ENCODE data around the gene STT3A. TPM values are rescaled to one million over a fixed set of nuclear protein-coding genes. Genes with fewer than 3 reads are reported as not detected.

STT3A gene
- total RNA-seq, 1 experiment from 2014 or later = 229 TPM

- CTCF ChIA-PET = no interaction called here
- Histone ChIP-seq H3K27me3 (ENCODE audit: control insufficient read depth, insufficient read depth, low read length) (no peaks in the 10 kb centered on the region), H3K36me3 (ENCODE audit: control insufficient read depth, insufficient read depth, low read length) (peaks cover 42% of the 10 kb centered on the region), H3K27ac (ENCODE audit: low read length) (no peak overlapping the region), H3K4me3 (ENCODE audit: low read depth in 2 of 2, low read length in 2 of 2) (no peak overlapping the region), H3K9me3 (ENCODE audit: control insufficient read depth, insufficient read depth, low read depth, low read length) (no peaks in the 10 kb centered on the region), H3K4me1 (ENCODE audit: control insufficient read depth, insufficient read depth, low read length) (no peaks in the 10 kb centered on the region)
- no peak for TF ChIP-seq POLR2AphosphoS5 (IDR thresholded peaks at IDR 0.05; ENCODE audit: low read depth, low read length)
- no peak for TF ChIP-seq CTCF (IDR thresholded peaks at IDR 0.05)
- TF ChIP-seq SIN3A (IDR thresholded peaks at IDR 0.05; ENCODE audit: borderline replicate concordance, insufficient read depth, low read depth, low read length) = no peak
- TF ChIP-seq TCF7L2 (IDR thresholded peaks at IDR 0.05; ENCODE audit: low read depth, low read length) = no peak
- TF ChIP-seq REST (IDR thresholded peaks at IDR 0.05; ENCODE audit: insufficient read depth in 1 of 2, low read depth in 2 of 2, low read length in 1 of 2) = no peak
- ATAC-seq (no peak), DNase-seq (ENCODE audit: low read depth, low spot score) (no peak)
- intact Hi-C loops (cut with micrococcal nuclease; ENCODE audit: unreplicated experiment) (no loop called here), in situ Hi-C loops (cut with HindIII; ENCODE audit: low pct_unique_long_range_greater_than_20kb, low sequenced_read_pairs) (no loop called here)
- BruUV-seq (replicated peaks) = no TSS peak
- POLR2A ChIA-PET = no interaction called here
Observed at GRCh38 chr11:125579811-125580210, 12.8 kb upstream of the STT3A start.

GRCh38 chr11:125583496-125583895 is 9.2 kb upstream of the STT3A start:
- in situ Hi-C loops (cut with HindIII; ENCODE audit: low pct_unique_long_range_greater_than_20kb, low sequenced_read_pairs) = no loop called here
- H3K27ac ChIP-seq (ENCODE audit: low read length) = no peak overlapping the region
- TF ChIP-seq SIN3A (IDR thresholded peaks at IDR 0.05; ENCODE audit: borderline replicate concordance, insufficient read depth, low read depth, low read length) (no peak), REST (IDR thresholded peaks at IDR 0.05; ENCODE audit: insufficient read depth in 1 of 2, low read depth in 2 of 2, low read length in 1 of 2) (no peak), TCF7L2 (IDR thresholded peaks at IDR 0.05; ENCODE audit: low read depth, low read length) (no peak)
- no peaks in the 10 kb centered on the region for H3K27me3 ChIP-seq (ENCODE audit: control insufficient read depth, insufficient read depth, low read length)
- ChIA-PET CTCF (no interaction called here), POLR2A (no interaction called here)
- ATAC-seq (no peak), DNase-seq (ENCODE audit: low read depth, low spot score) (no peak)
- H3K4me3 ChIP-seq (ENCODE audit: low read depth in 2 of 2, low read length in 2 of 2) = no peak overlapping the region
- no peaks in the 10 kb centered on the region for H3K9me3 ChIP-seq (ENCODE audit: control insufficient read depth, insufficient read depth, low read depth, low read length)
- intact Hi-C loops (cut with micrococcal nuclease; ENCODE audit: unreplicated experiment) = no loop called here
- H3K36me3 ChIP-seq (ENCODE audit: control insufficient read depth, insufficient read depth, low read length) = peaks cover 24% of the 10 kb centered on the region
- H3K4me1 ChIP-seq (ENCODE audit: control insufficient read depth, insufficient read depth, low read length) = no peaks in the 10 kb centered on the region
- no TSS peak for BruUV-seq (replicated peaks)
